Esophagus muscularis mucosa (tissue), 4 donors: Measurements from ENCODE around the gene ELOVL2. TPM values are rescaled to one million over a fixed set of nuclear protein-coding genes. Genes with fewer than 3 reads are reported as not detected.

Experiments
- DNase-seq: peaks from one replicate; pipeline ENCODE4 v3.0.0-alpha.2; 2017; ENCODE audit errors: extremely low spot score
- H3K27ac ChIP-seq, 4 donors: fragments of 200-600 bp; sonication (generic); replicated peaks in 1 of 4; 1 replicate in 3 of 4; 2 replicates in 1 of 4; pipeline ENCODE4 v1.5.1; 2016 to 2019; ENCODE audit warnings: mild to moderate bottlenecking in 1 of 4
- H3K27me3 ChIP-seq, 4 donors: fragments of 200-600 bp; sonication (generic); one replicate each; pipeline versions ENCODE4 v1.5.1 to v1.6.0; 2016 to 2019
- H3K36me3 ChIP-seq, 4 donors: fragments of 200-600 bp; sonication (generic); one replicate each; pipeline ENCODE4 v1.5.1; 2016 to 2019
- H3K4me1 ChIP-seq, 4 donors: fragments of 200-600 bp; sonication (generic); one replicate each; pipeline ENCODE4 v1.5.1; 2016 to 2019
- H3K4me3 ChIP-seq, 4 donors: fragments of 200-600 bp; sonication (generic); 1 replicate in 2 of 4; 2 replicates in 2 of 4; pipeline ENCODE4 v1.5.1; 2016 to 2019; ENCODE audit warnings: mild to moderate bottlenecking in 4 of 4, moderate library complexity in 1 of 4
- H3K9me3 ChIP-seq, 4 donors: fragments of 200-600 bp; sonication (generic); 1 replicate in 3 of 4; 2 replicates in 1 of 4; pipeline ENCODE4 v1.5.1; 2016 to 2019
- EP300 ChIP-seq: sonication (generic); formaldehyde crosslinking; IDR thresholded peaks from one replicate; pipeline ENCODE4 v1.6.1; 2017; ENCODE audit warnings: antibody characterized with exemption
- POLR2A ChIP-seq: fragments of 450-650 bp; IDR thresholded peaks from one replicate; pipeline ENCODE4 v1.6.1; 2017; ENCODE audit warnings: antibody characterized with exemption, moderate library complexity, mild to moderate bottlenecking, low read depth
- POLR2AphosphoS5 ChIP-seq, 2 donors: sonication (generic); formaldehyde crosslinking; IDR thresholded peaks; one replicate each; pipeline ENCODE4 v1.6.1; 2017; ENCODE audit warnings: antibody characterized with exemption in 2 of 2
- WGBS: methylation state at CpG from one replicate; pipeline ENCODE4 v1.1.5; 2018; 5-methylcytosine and 5-hydroxymethylcytosine counted together
- intact Hi-C: fragments of 100-400 bp; cut with DNase I; formaldehyde crosslinking; loops from one replicate; pipeline ENCODE4 v1.15.1; 2023
- total RNA-seq, 4 donors: library from RNA; depleted of rRNA; stranded (reverse); fragments of >200 nt; gene quantifications; one replicate each; pipeline versions ENCODE4 v1.1.0 to v1.2.1, GENCODE V29; 2016
- TF ChIP-seq, protein P1 (sequence below), 3 experiments: fragments of 200-600 bp in 2 of 3; fragments of 450-650 bp in 1 of 3; sonication (generic) in 2 of 3; IDR thresholded peaks; one replicate each; pipeline ENCODE4 v1.5.1; 2017 to 2019; ENCODE audit warnings: antibody characterized with exemption in 3 of 3, mild to moderate bottlenecking in 2 of 3, moderate library complexity in 1 of 3

The ELOVL2 gene
- total RNA-seq, 4 donors from 2014 or later = 0.26 to 0.57 (median 0.46) TPM

DNA sequence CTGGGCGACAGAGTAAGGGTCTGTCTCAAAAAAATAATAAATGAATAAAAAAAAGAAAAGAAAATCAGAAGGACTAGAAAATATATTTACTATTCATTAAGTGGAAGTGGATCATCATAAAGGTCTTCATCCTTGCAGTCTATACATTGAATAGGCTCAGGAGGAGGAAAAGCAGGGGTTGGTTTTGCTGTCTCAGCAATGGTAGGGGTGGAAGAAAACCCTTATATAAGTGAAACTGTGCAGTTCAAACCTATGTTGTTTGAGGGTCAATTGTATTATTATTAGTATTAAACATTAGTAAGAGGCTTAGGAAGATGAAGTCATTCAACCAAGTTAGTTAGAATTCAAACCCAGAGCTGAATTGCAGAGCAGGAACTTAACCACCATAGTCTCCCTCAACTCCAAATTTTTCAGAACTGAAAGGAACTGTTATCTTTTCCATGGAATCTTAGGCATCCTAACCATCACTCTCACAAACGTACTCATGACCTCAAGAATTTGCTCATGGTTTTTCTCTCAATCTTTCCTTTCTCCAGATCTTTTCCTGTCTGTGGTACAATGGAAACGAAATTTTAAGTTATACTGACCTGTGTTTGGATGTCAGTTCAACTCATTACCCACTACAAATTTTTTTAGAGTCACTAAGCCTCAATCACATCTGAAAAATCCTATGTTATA, 41.8 kb upstream of the ELOVL2 start:
- H3K27me3 ChIP-seq = no peaks in the 10 kb centered on the region
- H3K4me3 ChIP-seq = no peak overlapping the region
- TF ChIP-seq EP300 (no peak), POLR2AphosphoS5 (IDR thresholded peaks at IDR 0.05) (no peak), POLR2A (no peak)
- TF ChIP-seq, protein P1, sequence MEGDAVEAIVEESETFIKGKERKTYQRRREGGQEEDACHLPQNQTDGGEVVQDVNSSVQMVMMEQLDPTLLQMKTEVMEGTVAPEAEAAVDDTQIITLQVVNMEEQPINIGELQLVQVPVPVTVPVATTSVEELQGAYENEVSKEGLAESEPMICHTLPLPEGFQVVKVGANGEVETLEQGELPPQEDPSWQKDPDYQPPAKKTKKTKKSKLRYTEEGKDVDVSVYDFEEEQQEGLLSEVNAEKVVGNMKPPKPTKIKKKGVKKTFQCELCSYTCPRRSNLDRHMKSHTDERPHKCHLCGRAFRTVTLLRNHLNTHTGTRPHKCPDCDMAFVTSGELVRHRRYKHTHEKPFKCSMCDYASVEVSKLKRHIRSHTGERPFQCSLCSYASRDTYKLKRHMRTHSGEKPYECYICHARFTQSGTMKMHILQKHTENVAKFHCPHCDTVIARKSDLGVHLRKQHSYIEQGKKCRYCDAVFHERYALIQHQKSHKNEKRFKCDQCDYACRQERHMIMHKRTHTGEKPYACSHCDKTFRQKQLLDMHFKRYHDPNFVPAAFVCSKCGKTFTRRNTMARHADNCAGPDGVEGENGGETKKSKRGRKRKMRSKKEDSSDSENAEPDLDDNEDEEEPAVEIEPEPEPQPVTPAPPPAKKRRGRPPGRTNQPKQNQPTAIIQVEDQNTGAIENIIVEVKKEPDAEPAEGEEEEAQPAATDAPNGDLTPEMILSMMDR (IDR thresholded peaks at IDR 0.05) = no peak
- intact Hi-C loops = no loop called here
- 61% methylated on average over 3 of the region's 3 CpGs for WGBS
- H3K9me3 ChIP-seq = no peaks in the 10 kb centered on the region
- H3K36me3 ChIP-seq = no peaks in the 10 kb centered on the region
- H3K27ac ChIP-seq = no peak overlapping the region
- no peaks in the 10 kb centered on the region for H3K4me1 ChIP-seq
- no peak for DNase-seq

DNA sequence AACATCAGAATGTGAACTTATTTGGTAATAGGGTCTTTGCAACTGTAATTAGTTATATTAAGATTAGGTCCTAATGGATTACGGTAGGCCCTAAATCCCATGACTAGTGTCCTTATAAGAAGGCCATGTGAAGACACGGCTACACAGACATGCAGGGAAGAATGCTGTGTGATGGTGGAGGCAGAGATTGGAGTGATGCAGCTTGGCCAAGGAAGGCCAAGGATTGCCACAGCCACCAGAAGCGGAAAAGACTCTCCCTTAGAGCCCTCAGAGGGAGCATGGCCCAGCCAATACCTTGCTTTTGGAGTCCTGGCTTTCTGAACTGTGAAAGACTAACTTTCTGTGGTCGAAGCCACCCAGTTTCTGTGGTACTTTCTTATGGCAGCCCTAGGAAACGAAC, 39.9 kb upstream of the ELOVL2 start:
- intact Hi-C loops = no loop called here
- TF ChIP-seq EP300 = no peak
- no peak for TF ChIP-seq POLR2A
- TF ChIP-seq, protein P1 (IDR thresholded peaks at IDR 0.05) = no peak
- TF ChIP-seq POLR2AphosphoS5 (IDR thresholded peaks at IDR 0.05) = no peak
- no peaks in the 10 kb centered on the region for H3K36me3 ChIP-seq

DNA sequence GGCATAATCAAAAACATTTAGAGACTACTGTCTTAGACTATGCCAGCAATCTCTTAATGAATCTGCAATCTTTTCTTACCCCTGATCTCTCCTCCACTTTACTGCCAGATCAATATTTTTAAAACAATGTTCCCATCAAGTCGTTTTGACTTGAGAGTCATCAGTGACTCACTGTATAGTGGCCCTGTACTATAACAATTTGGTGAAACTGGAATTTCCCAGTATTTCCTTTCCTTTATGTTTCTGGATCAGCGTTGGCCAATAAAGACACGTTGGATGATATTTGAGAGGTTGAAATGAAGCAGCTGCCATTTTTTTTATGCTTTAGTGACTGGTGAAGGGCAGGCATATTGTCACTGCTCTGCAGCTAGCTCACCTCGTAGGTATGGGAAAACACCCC, 39.4 kb upstream of the ELOVL2 start:
- DNase-seq = no peak
- Histone ChIP-seq H3K27ac (no peak overlapping the region), H3K4me3 (no peak overlapping the region), H3K36me3 (no peaks in the 10 kb centered on the region), H3K4me1 (no peaks in the 10 kb centered on the region), H3K27me3 (no peaks in the 10 kb centered on the region), H3K9me3 (no peaks in the 10 kb centered on the region)
- intact Hi-C loops = no loop called here
- TF ChIP-seq EP300 = no peak
- no peak for TF ChIP-seq POLR2A
- no peak for TF ChIP-seq POLR2AphosphoS5 (IDR thresholded peaks at IDR 0.05)
- TF ChIP-seq, protein P1 (IDR thresholded peaks at IDR 0.05) = no peak
- WGBS = 66% methylated on average over 4 of the region's 4 CpGs

More for the DNA sequence above, 39.9 kb upstream of the ELOVL2 start:
- no peak overlapping the region for H3K27ac ChIP-seq
- H3K27me3 ChIP-seq = no peaks in the 10 kb centered on the region
- WGBS = 98% methylated on average over 5 of the region's 5 CpGs
- DNase-seq = no peak
- H3K9me3 ChIP-seq = no peaks in the 10 kb centered on the region
- H3K4me1 ChIP-seq = no peaks in the 10 kb centered on the region
- no peak overlapping the region for H3K4me3 ChIP-seq

DNA sequence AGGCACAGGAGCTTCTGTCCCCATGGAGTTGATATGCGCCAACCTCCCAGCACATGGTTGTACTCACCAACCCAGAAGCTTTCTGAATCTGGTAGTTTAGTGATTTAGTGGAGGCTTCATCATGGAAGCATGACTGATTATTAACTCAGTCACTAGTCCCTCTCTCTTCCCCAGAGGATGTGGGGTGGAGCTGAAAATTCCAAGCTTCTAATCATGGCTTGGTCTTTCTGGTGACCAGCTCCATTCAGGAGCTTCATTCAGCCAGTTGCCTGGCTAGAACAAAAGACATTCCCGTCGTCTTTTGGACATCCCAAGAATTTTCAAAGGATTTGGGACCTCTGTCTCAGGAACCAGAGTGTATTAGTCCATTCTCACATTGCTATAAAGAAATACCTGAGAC, 36.2 kb upstream of the ELOVL2 start:
- no peak overlapping the region for H3K27ac ChIP-seq
- no peak for TF ChIP-seq EP300
- TF ChIP-seq, protein P1 (IDR thresholded peaks at IDR 0.05) = no peak
- no peak for TF ChIP-seq POLR2A
- no peak for TF ChIP-seq POLR2AphosphoS5 (IDR thresholded peaks at IDR 0.05)
- H3K27me3 ChIP-seq = no peaks in the 10 kb centered on the region
- no peak for DNase-seq
- no peak overlapping the region for H3K4me3 ChIP-seq
- no peaks in the 10 kb centered on the region for H3K9me3 ChIP-seq
- WGBS = 59% methylated on average over 3 of the region's 3 CpGs
- intact Hi-C loops = no loop called here
- H3K36me3 ChIP-seq = no peaks in the 10 kb centered on the region
- H3K4me1 ChIP-seq = no peaks in the 10 kb centered on the region

DNA sequence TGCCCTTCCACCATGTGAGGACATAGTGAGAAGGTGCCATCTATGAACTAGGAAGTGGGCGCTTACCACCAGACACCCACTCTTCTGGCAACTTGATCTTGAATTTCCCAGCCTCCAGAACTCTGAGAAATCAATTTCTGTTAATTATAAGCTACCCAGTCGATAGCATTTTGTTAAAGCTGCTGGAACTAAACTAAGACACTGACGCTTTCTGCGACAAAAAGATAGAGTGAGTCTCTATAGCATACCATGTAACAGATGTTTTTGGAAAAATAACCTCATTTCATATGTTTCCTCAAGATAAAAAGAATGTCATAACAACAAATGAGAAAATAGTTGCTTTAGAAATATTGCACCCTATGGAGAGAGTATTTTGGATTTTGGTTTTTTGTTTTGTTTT, 34.2 kb upstream of the ELOVL2 start:
- WGBS = 91% methylated on average over 4 of the region's 4 CpGs
- H3K27ac ChIP-seq = no peak overlapping the region
- H3K36me3 ChIP-seq = no peaks in the 10 kb centered on the region
- TF ChIP-seq POLR2A (no peak), EP300 (no peak), POLR2AphosphoS5 (IDR thresholded peaks at IDR 0.05) (no peak)
- H3K27me3 ChIP-seq = no peaks in the 10 kb centered on the region
- intact Hi-C loops = no loop called here
- H3K9me3 ChIP-seq = no peaks in the 10 kb centered on the region
- no peaks in the 10 kb centered on the region for H3K4me1 ChIP-seq
- DNase-seq = no peak
- H3K4me3 ChIP-seq = no peak overlapping the region
